SK-N-SH treated with all-trans-retinoic acid at 6 μM for 48 hours (cell line): Measurements from ENCODE around the gene PARD3B.

Experiments
- ATAC-seq: fragments of 200-7000 bp; cut with Tn5 transposase; 3 replicates; pipeline ENCODE4 v1.9.1; 2020; ENCODE audit warnings: mild to moderate bottlenecking, moderate library complexity
- ARNTL ChIP-seq: fragments of 450-650 bp; formaldehyde crosslinking; IDR thresholded peaks from 2 replicates; pipeline ENCODE4 v1.5.0; 2020; ENCODE audit warnings: low read depth, mild to moderate bottlenecking, moderate library complexity, borderline replicate concordance
- BACH2 ChIP-seq: fragments of 250-450 bp; sonication (Bioruptor Pico); IDR thresholded peaks from 2 replicates; pipeline ENCODE4 v1.9.0; 2021; ENCODE audit warnings: mild to moderate bottlenecking, borderline replicate concordance
- CREB5 ChIP-seq: fragments of 250-450 bp; sonication (Bioruptor Pico); IDR thresholded peaks from 2 replicates; pipeline ENCODE4 v1.5.1; 2020; ENCODE audit warnings: low read depth, mild to moderate bottlenecking, moderate library complexity
- CSDC2 ChIP-seq: fragments of 250-450 bp; sonication (Bioruptor Pico); IDR thresholded peaks from 2 replicates; pipeline ENCODE4 v1.5.0; 2020; ENCODE audit warnings: mild to moderate bottlenecking, moderate library complexity
- CSRNP3 ChIP-seq: fragments of 250-450 bp; sonication (Bioruptor Pico); IDR thresholded peaks from 2 replicates; pipeline ENCODE4 v1.5.1; 2021; ENCODE audit warnings: mild to moderate bottlenecking, moderate library complexity
- ESRRG ChIP-seq: fragments of 250-450 bp; sonication (Bioruptor Pico); IDR thresholded peaks from 2 replicates; pipeline ENCODE4 v1.6.1; 2021; ENCODE audit warnings: mild to moderate bottlenecking
- GLIS3 ChIP-seq: fragments of 250-450 bp; sonication (Bioruptor Pico); IDR thresholded peaks from 2 replicates; pipeline ENCODE4 v1.5.0; 2020; ENCODE audit warnings: mild to moderate bottlenecking, moderate library complexity
- ISL1 ChIP-seq: fragments of 250-450 bp; sonication (Bioruptor Pico); IDR thresholded peaks from 2 replicates; pipeline ENCODE4 v2.1.2; 2022; ENCODE audit warnings: mild to moderate bottlenecking, moderate library complexity
- OSR1 ChIP-seq: fragments of 250-450 bp; sonication (Bioruptor Pico); IDR thresholded peaks from 2 replicates; pipeline ENCODE4 v1.8.0; 2022; ENCODE audit warnings: moderate library complexity, mild to moderate bottlenecking, inconsistent platforms
- PATZ1 ChIP-seq: fragments of 250-450 bp; sonication (Bioruptor Pico); IDR thresholded peaks from 2 replicates; pipeline ENCODE4 v1.8.0; 2020; ENCODE audit warnings: mild to moderate bottlenecking, moderate library complexity, borderline replicate concordance
- POU6F1 ChIP-seq: fragments of 250-450 bp; sonication (Bioruptor Pico); IDR thresholded peaks from 2 replicates; pipeline ENCODE4 v1.8.0; 2021; ENCODE audit warnings: low read depth, mild to moderate bottlenecking, moderate library complexity, borderline replicate concordance
- PPARA ChIP-seq: fragments of 250-450 bp; sonication (Bioruptor Pico); IDR thresholded peaks from 2 replicates; pipeline ENCODE4 v1.5.0; 2020; ENCODE audit warnings: mild to moderate bottlenecking, borderline replicate concordance
- RARB ChIP-seq: fragments of 250-450 bp; sonication (Bioruptor Pico); IDR thresholded peaks from 2 replicates; pipeline ENCODE4 v1.8.0; 2021; ENCODE audit warnings: mild to moderate bottlenecking, moderate library complexity
- SNAI2 ChIP-seq: fragments of 250-450 bp; sonication (Bioruptor Pico); IDR thresholded peaks from 2 replicates; pipeline ENCODE4 v1.5.0; 2020; ENCODE audit warnings: mild to moderate bottlenecking, moderate library complexity
- TCF4 ChIP-seq: fragments of 250-450 bp; sonication (Bioruptor Pico); IDR thresholded peaks from 2 replicates; pipeline ENCODE4 v1.8.0; 2021; ENCODE audit warnings: mild to moderate bottlenecking, moderate library complexity, borderline replicate concordance
- TOX ChIP-seq: fragments of 250-450 bp; sonication (Bioruptor Pico); IDR thresholded peaks from 2 replicates; pipeline ENCODE4 v1.8.0; 2021; ENCODE audit warnings: mild to moderate bottlenecking, moderate library complexity, borderline replicate concordance
- TSHZ2 ChIP-seq: fragments of 250-450 bp; sonication (Bioruptor Pico); IDR thresholded peaks from 2 replicates; pipeline ENCODE4 v1.5.0; 2020; ENCODE audit warnings: mild to moderate bottlenecking, moderate library complexity
- ZC3H10 ChIP-seq: fragments of 250-450 bp; sonication (Bioruptor Pico); IDR thresholded peaks from 2 replicates; pipeline ENCODE4 v1.5.1; 2021; ENCODE audit warnings: mild to moderate bottlenecking, moderate library complexity
- ZFP3 ChIP-seq: fragments of 250-450 bp; sonication (Bioruptor Pico); IDR thresholded peaks from 2 replicates; pipeline ENCODE4 v1.5.0; 2020; ENCODE audit warnings: mild to moderate bottlenecking, moderate library complexity
- ZFP30 ChIP-seq: fragments of 450-650 bp; formaldehyde crosslinking; IDR thresholded peaks from 2 replicates; pipeline ENCODE4 v1.5.0; 2022; ENCODE audit warnings: mild to moderate bottlenecking, moderate library complexity
- ZNF565 ChIP-seq: fragments of 450-650 bp; formaldehyde crosslinking; conservative IDR thresholded peaks from 2 replicates; pipeline ENCODE4 v1.5.0; 2020; ENCODE audit warnings: low read depth, mild to moderate bottlenecking, moderate library complexity
- ZNF70 ChIP-seq: fragments of 450-650 bp; formaldehyde crosslinking; IDR thresholded peaks from 2 replicates; pipeline ENCODE4 v1.5.0; 2020; ENCODE audit warnings: mild to moderate bottlenecking, moderate library complexity
- ZNF8 ChIP-seq: fragments of 450-650 bp; formaldehyde crosslinking; IDR thresholded peaks from 2 replicates; pipeline ENCODE4 v1.5.0; 2020; ENCODE audit warnings: mild to moderate bottlenecking, moderate library complexity

Gene PARD3B

GRCh38 chr2:205556841-205557539 lies 1011.7 kb downstream of the PARD3B start:
- no peak for ATAC-seq
- TF ChIP-seq ARNTL (CRISPR knock-in tag) = no peak
- no peak for TF ChIP-seq PATZ1 (CRISPR knock-in tag)
- TF ChIP-seq OSR1 (CRISPR knock-in tag) = no peak
- no peak for TF ChIP-seq CSDC2 (CRISPR knock-in tag)
- TF ChIP-seq TSHZ2 = no peak
- no peak for TF ChIP-seq CSRNP3 (CRISPR knock-in tag)
- no peak for TF ChIP-seq ESRRG (CRISPR knock-in tag)
- no peak for TF ChIP-seq ZFP30
- no peak for TF ChIP-seq ZFP3 (CRISPR knock-in tag)
- TF ChIP-seq ZNF70 (CRISPR knock-in tag) = no peak
- TF ChIP-seq ISL1 (CRISPR knock-in tag) = no peak
- no peak for TF ChIP-seq ZC3H10 (CRISPR knock-in tag)
- no peak for TF ChIP-seq ZNF8 (CRISPR knock-in tag)
- no peak for TF ChIP-seq CREB5 (CRISPR knock-in tag)
- TF ChIP-seq BACH2 (CRISPR knock-in tag) = no peak
- no peak for TF ChIP-seq SNAI2 (CRISPR knock-in tag)
- TF ChIP-seq POU6F1 (CRISPR knock-in tag) = no peak
- no peak for TF ChIP-seq PPARA (CRISPR knock-in tag)
- TF ChIP-seq TCF4 (CRISPR knock-in tag) = no peak
- no peak for TF ChIP-seq TOX (CRISPR knock-in tag)

GRCh38 chr2:205557873-205558272 lies 1012.6 kb downstream of the PARD3B start:
- no peak for ATAC-seq

GRCh38 chr2:205561441-205561840 lies 1016.2 kb downstream of the PARD3B start:
- ATAC-seq = no peak
- TF ChIP-seq CSDC2 (CRISPR knock-in tag) = no peak
- no peak for TF ChIP-seq SNAI2 (CRISPR knock-in tag)
- TF ChIP-seq ARNTL (CRISPR knock-in tag) = no peak
- no peak for TF ChIP-seq TOX (CRISPR knock-in tag)
- TF ChIP-seq ZNF70 (CRISPR knock-in tag) = no peak
- no peak for TF ChIP-seq ISL1 (CRISPR knock-in tag)
- no peak for TF ChIP-seq ZNF565 (CRISPR knock-in tag)
- no peak for TF ChIP-seq TCF4 (CRISPR knock-in tag)
- TF ChIP-seq RARB (CRISPR knock-in tag) = no peak
- no peak for TF ChIP-seq CREB5 (CRISPR knock-in tag)
- TF ChIP-seq POU6F1 (CRISPR knock-in tag) = no peak
- TF ChIP-seq ZNF8 (CRISPR knock-in tag) = no peak
- TF ChIP-seq ZFP3 (CRISPR knock-in tag) = no peak
- no peak for TF ChIP-seq ESRRG (CRISPR knock-in tag)
- no peak for TF ChIP-seq OSR1 (CRISPR knock-in tag)
- no peak for TF ChIP-seq PPARA (CRISPR knock-in tag)

More at GRCh38 chr2:205557873-205558272, 1012.6 kb downstream of the PARD3B start:
- TF ChIP-seq ISL1 (CRISPR knock-in tag) (no peak), ZNF70 (CRISPR knock-in tag) (no peak), GLIS3 (CRISPR knock-in tag) (no peak)
